Central memory CD4-positive, alpha-beta T cell (primary cell): ENCODE results near the gene HERC3.

Source experiments
- DNase-seq: peaks from one replicate; pipeline ENCODE4 v3.0.0; 2022

Gene HERC3

GRCh38 chr4:88609387-88609786 is 17.1 kb downstream of the HERC3 start:
- no peak for DNase-seq

GRCh38 chr4:88609794-88610193 is 17.5 kb downstream of the HERC3 start:
- DNase-seq, result peak; percentile 12

GRCh38 chr4:88610771-88611170 is 18.5 kb downstream of the HERC3 start:
- no peak for DNase-seq

- peak; percentile 85 for DNase-seq
Measured at GRCh38 chr4:88613417-88613875, 21.2 kb downstream of the HERC3 start.

- no peak for DNase-seq
Measured at GRCh38 chr4:88614058-88614457, 21.8 kb downstream of the HERC3 start.

GRCh38 chr4:88616275-88617150 is 24.2 kb downstream of the HERC3 start:
- no peak for DNase-seq

GRCh38 chr4:88618782-88619485 is 26.7 kb downstream of the HERC3 start:
- no peak for DNase-seq

- DNase-seq, result no peak
Measured at GRCh38 chr4:88619971-88620370, 27.7 kb downstream of the HERC3 start.

- no peak for DNase-seq
Measured at GRCh38 chr4:88621763-88622327, 29.6 kb downstream of the HERC3 start.

- DNase-seq, result no peak
Measured at GRCh38 chr4:88623097-88623496, 30.8 kb downstream of the HERC3 start.

- no peak for DNase-seq
Measured at GRCh38 chr4:88628746-88629145, 36.5 kb downstream of the HERC3 start.

GRCh38 chr4:88629826-88630225 is 37.5 kb downstream of the HERC3 start:
- DNase-seq, result no peak

- no peak for DNase-seq
Measured at GRCh38 chr4:88630756-88631155, 38.5 kb downstream of the HERC3 start.

GRCh38 chr4:88643932-88644331 is 51.7 kb downstream of the HERC3 start:
- no peak for DNase-seq

GRCh38 chr4:88645994-88646393 is 53.7 kb downstream of the HERC3 start:
- no peak for DNase-seq

GRCh38 chr4:88646528-88647280 is 54.4 kb downstream of the HERC3 start:
- DNase-seq, result no peak

GRCh38 chr4:88649716-88650115 is 57.4 kb downstream of the HERC3 start:
- DNase-seq, result no peak

GRCh38 chr4:88653371-88653946 is 61.2 kb downstream of the HERC3 start:
- no peak for DNase-seq

GRCh38 chr4:88655226-88655625 is 62.9 kb downstream of the HERC3 start:
- no peak for DNase-seq

GRCh38 chr4:88659055-88659889 is 67.0 kb downstream of the HERC3 start:
- DNase-seq, result peak; percentile 39

GRCh38 chr4:88659890-88660208 is 67.6 kb downstream of the HERC3 start:
- no peak for DNase-seq
